ENCODE results near the gene HNRNPUL1. TPM values are rescaled to one million over a fixed set of nuclear protein-coding genes. Genes with fewer than 3 reads are reported as not detected.

Gene HNRNPUL1
- total RNA-seq, 1 experiment from 2014 or later = 201 TPM

GRCh38 chr19:41269571-41269970 is 5.4 kb downstream of the HNRNPUL1 start:
- CTCF ChIA-PET = no interaction called here

More at GRCh38 chr19:41269571-41269970, 5.4 kb downstream of the HNRNPUL1 start:
- RAD21 ChIA-PET (ENCODE audit: low non-redundant PET in 1 of 2, low total read pairs in 2 of 2, uncharacterized antibody in 2 of 2, unreplicated experiment in 2 of 2) = no interaction called here
- Histone ChIP-seq H3K4me3 (replicated peaks in 1 of 2; ENCODE audit: low read depth in 1 of 2, low read length in 2 of 2) (no peak overlapping the region), H4K20me1 (ENCODE audit: insufficient read depth) (no peaks in the 10 kb centered on the region), H3K27me3 (ENCODE audit: insufficient read depth, low read length) (no peaks in the 10 kb centered on the region), H3K9ac (ENCODE audit: low read length) (no peak overlapping the region), H2AFZ (ENCODE audit: low read depth, low read length, poor library complexity, severe bottlenecking) (no peak overlapping the region), H3K27ac (ENCODE audit: low read depth, low read length) (no peak overlapping the region), H3K79me2 (ENCODE audit: insufficient read depth, low read length) (peaks cover 90% of the 10 kb centered on the region), H3K4me2 (ENCODE audit: low read length) (no peak overlapping the region), H3K36me3 (ENCODE audit: control insufficient read depth in 1 of 2, insufficient read depth in 2 of 2, low read length in 2 of 2) (peaks cover 60% of the 10 kb centered on the region in 2 experiments), H3K4me1 (ENCODE audit: control insufficient read depth in 1 of 2, insufficient read depth in 2 of 2, low read length in 2 of 2) (peaks cover 3 to 11% of the 10 kb centered on the region in 2 experiments; a peak in 3 of 4 replicates), H3K9me3 (ENCODE audit: control insufficient read depth in 1 of 2, insufficient read depth in 1 of 2, low read depth in 1 of 2, low read length in 2 of 2) (no peaks in the 10 kb centered on the region), H3K9me2 (ENCODE audit: insufficient read depth) (no peaks in the 10 kb centered on the region)
- no TSS peak for BruUV-seq (replicated peaks)
- ATAC-seq (no peak), DNase-seq (ENCODE audit: low read depth, low spot score) (no peak)
- TF ChIP-seq REST (IDR thresholded peaks at IDR 0.05; ENCODE audit: low read depth) = no peak
- no peak for TF ChIP-seq CTCF (IDR thresholded peaks at IDR 0.05 in 2 of 3, conservative IDR thresholded peaks at IDR 0.05 in 1 of 3; ENCODE audit: borderline replicate concordance in 1 of 3, insufficient read depth in 1 of 3, low read depth in 2 of 3, low read length in 2 of 3)
- no peak for TF ChIP-seq ZFX (IDR thresholded peaks at IDR 0.05)
- TF ChIP-seq MAX (IDR thresholded peaks at IDR 0.05) = no peak
- TF ChIP-seq SIN3A (IDR thresholded peaks at IDR 0.05; ENCODE audit: low read depth) = no peak
- no peak for TF ChIP-seq ZNF274 (IDR thresholded peaks at IDR 0.05; ENCODE audit: low read depth, low read length)
- TF ChIP-seq FOSL1 (IDR thresholded peaks at IDR 0.05; ENCODE audit: low read depth) = no peak
- TF ChIP-seq EGR1 (IDR thresholded peaks at IDR 0.05; ENCODE audit: low read depth) = no peak
- no peak for TF ChIP-seq CBX3 (IDR thresholded peaks at IDR 0.05; ENCODE audit: low read depth)
- TF ChIP-seq ATF3 (IDR thresholded peaks at IDR 0.05) = no peak
- TF ChIP-seq YY1 (IDR thresholded peaks at IDR 0.05; ENCODE audit: extremely low read depth, insufficient replicate concordance, low read depth, low read length) = no peak
- TF ChIP-seq SP1 (IDR thresholded peaks at IDR 0.05; ENCODE audit: low read depth) = no peak
- no peak for TF ChIP-seq POLR2A (IDR thresholded peaks at IDR 0.05; ENCODE audit: borderline replicate concordance, extremely low read depth, insufficient read depth, insufficient read length)
- POLR2A ChIA-PET = no interaction called here
- intact Hi-C loops (cut with micrococcal nuclease) = no loop called here

Measured in HCT116 (cell line).